Fibroblast of lung (primary cell): Measurements from ENCODE around the gene HBA1. TPM values are rescaled to one million over a fixed set of nuclear protein-coding genes. Genes with fewer than 3 reads are reported as not detected.
"Not testable (repeated sequence)": the region's sequence is repeated elsewhere in the genome, so short reads cannot be mapped to it uniquely, and the experiment has no call there.

Source experiments
- DNase-seq, 2 donors: peaks; one replicate each; pipeline versions ENCODE4 v3.0.0 to v3.0.0-alpha.2; 2010; ENCODE audit warnings: low read depth in 2 of 2
- H2AFZ ChIP-seq: 2 replicates; pipeline ENCODE4 v1.5.1; 2012; ENCODE audit warnings: low read length, control low read depth, inconsistent platforms
- H3K27ac ChIP-seq: 2 replicates; pipeline ENCODE4 v1.5.1; 2011; ENCODE audit warnings: low read length, control low read depth; ENCODE audit not compliant: insufficient read depth
- H3K27me3 ChIP-seq: 2 replicates; pipeline ENCODE4 v1.5.1; 2011; ENCODE audit warnings: mild to moderate bottlenecking, low read length; ENCODE audit not compliant: control insufficient read depth, insufficient read depth
- H3K36me3 ChIP-seq: 2 replicates; pipeline ENCODE4 v1.5.1; 2011; ENCODE audit warnings: low read length; ENCODE audit not compliant: control insufficient read depth, insufficient read depth
- H3K4me1 ChIP-seq: 2 replicates; pipeline ENCODE4 v1.5.1; 2011; ENCODE audit warnings: low read length; ENCODE audit not compliant: control insufficient read depth, insufficient read depth; ENCODE audit errors: extremely low read depth
- H3K4me2 ChIP-seq: 2 replicates; pipeline ENCODE4 v1.5.1; 2011; ENCODE audit warnings: low read length, control low read depth; ENCODE audit not compliant: insufficient read depth; ENCODE audit errors: extremely low read depth
- H3K4me3 ChIP-seq, 4 experiments: fragments of 200-600 bp in 1 of 4; sonication (generic) in 1 of 4; replicated peaks in 1 of 4; 2 replicates each; pipeline ENCODE4 v1.5.1; 2011 to 2016; ENCODE audit warnings: low read length in 4 of 4, low read depth in 3 of 4, mild to moderate bottlenecking in 3 of 4, control low read depth in 2 of 4, inconsistent platforms in 1 of 4, mixed read lengths in 1 of 4; ENCODE audit not compliant: insufficient read depth in 1 of 4; ENCODE audit errors: control extremely low read depth in 1 of 4
- H3K79me2 ChIP-seq: 2 replicates; pipeline ENCODE4 v1.5.1; 2012; ENCODE audit warnings: mild to moderate bottlenecking, low read length, inconsistent platforms; ENCODE audit not compliant: control insufficient read depth, insufficient read depth
- H3K9ac ChIP-seq: 2 replicates; pipeline ENCODE4 v1.5.1; 2011; ENCODE audit warnings: mild to moderate bottlenecking, low read length, control low read depth; ENCODE audit not compliant: insufficient read depth
- H3K9me3 ChIP-seq: 2 replicates; pipeline ENCODE4 v1.5.1; 2012; ENCODE audit warnings: low read depth, low read length; ENCODE audit not compliant: control insufficient read depth, insufficient read depth
- H4K20me1 ChIP-seq: 2 replicates; pipeline ENCODE4 v1.5.1; 2011; ENCODE audit warnings: low read length; ENCODE audit not compliant: control insufficient read depth, insufficient read depth; ENCODE audit errors: extremely low read depth
- CTCF ChIP-seq, 2 donors: IDR thresholded peaks in 1 of 2; conservative IDR thresholded peaks in 1 of 2; 1 replicate in 1 of 2; 2 replicates in 1 of 2; pipeline ENCODE4 v1.5.1; 2011 to 2012; ENCODE audit warnings: low read length in 2 of 2, control low read depth in 1 of 2, inconsistent platforms in 1 of 2, low read depth in 1 of 2, mild to moderate bottlenecking in 1 of 2
- EZH2 ChIP-seq: IDR thresholded peaks from 2 replicates; pipeline ENCODE4 v1.5.1; 2012; ENCODE audit warnings: low read length, control low read depth, mild to moderate bottlenecking; ENCODE audit errors: missing control alignments
- polyA plus RNA-seq, 2 donors: library from polyadenylated mRNA; depleted of rRNA in 1 of 2; stranded (reverse) in 1 of 2; unstranded in 1 of 2; fragments of >200 nt; gene quantifications; 2 replicates each; pipeline ENCODE4 v1.2.1, GENCODE V29; 2011 to 2012; ENCODE audit warnings: missing spikeins in 1 of 2
- total RNA-seq: library from RNA; depleted of rRNA; stranded (reverse); fragments of >200 nt; gene quantifications from 2 replicates; pipeline ENCODE4 v1.2.1, GENCODE V29; 2014

HBA1 gene
- total and polyA plus RNA-seq, 2 donors (not counting 1 experiment from before 2014, with no cell fraction given), result 0.69 TPM; not detected in 1

- not testable (repeated sequence) for H3K36me3 ChIP-seq, H2AFZ ChIP-seq
These were observed 35.2 kb downstream of the HBA1 start for GRCh38 chr16:211631-212180.

GRCh38 chr16:212999-213398 lies 36.5 kb downstream of the HBA1 start:
- Histone ChIP-seq H3K36me3 (no peaks in the 10 kb centered on the region), H3K9me3 (no peaks in the 10 kb centered on the region), H3K27ac (no peak overlapping the region), H3K4me1 (no peaks in the 10 kb centered on the region), H3K27me3 (no peaks in the 10 kb centered on the region), H3K79me2 (peaks cover 16% of the 10 kb centered on the region), H3K4me2 (no peak overlapping the region), H3K9ac (no peak overlapping the region), H2AFZ (no peak overlapping the region), H3K4me3 (no peak overlapping the region), H4K20me1 (no peaks in the 10 kb centered on the region)
- DNase-seq, result peak in 1 of 2 donors; percentile 38
- no peak for TF ChIP-seq CTCF (conservative IDR thresholded peaks at IDR 0.05 in 1 of 2, IDR thresholded peaks at IDR 0.05 in 1 of 2; ENCODE audit: low read depth in 1 of 2, low read length in 2 of 2)
- TF ChIP-seq EZH2, result no peak

More at GRCh38 chr16:211631-212180, 35.2 kb downstream of the HBA1 start:
- H3K27me3 ChIP-seq, H3K4me1 ChIP-seq, H3K27ac ChIP-seq, H3K4me2 ChIP-seq, H3K9ac ChIP-seq, H3K9me3 ChIP-seq, DNase-seq, H4K20me1 ChIP-seq, H3K4me3 ChIP-seq: not testable (repeated sequence)
- peaks cover 16% of the 10 kb centered on the region for H3K79me2 ChIP-seq

GRCh38 chr16:220021-220420 lies 43.5 kb downstream of the HBA1 start:
- Histone ChIP-seq H3K27ac (no peak overlapping the region), H3K9me3 (no peaks in the 10 kb centered on the region), H3K4me3 (no peak overlapping the region), H3K9ac (no peak overlapping the region), H3K4me2 (no peak overlapping the region), H3K36me3 (peaks cover 4% of the 10 kb centered on the region), H4K20me1 (peaks cover 2% of the 10 kb centered on the region), H3K4me1 (no peaks in the 10 kb centered on the region), H2AFZ (no peak overlapping the region), H3K79me2 (peaks cover 22% of the 10 kb centered on the region), H3K27me3 (no peaks in the 10 kb centered on the region)
- TF ChIP-seq CTCF (conservative IDR thresholded peaks at IDR 0.05 in 1 of 2, IDR thresholded peaks at IDR 0.05 in 1 of 2; ENCODE audit: low read depth in 1 of 2, low read length in 2 of 2) (no peak), EZH2 (no peak)
- no peak for DNase-seq

Other genes starting within 250 kb of the HBA1 start
- gene POLR3K, start 123.1 kb upstream of the HBA1 start, total RNA-seq, result 2.6 and 3.3 TPM in 2 replicates
- gene POLR3K, start 123.1 kb upstream of the HBA1 start, polyA plus RNA-seq, result 12.9 and 27.3 TPM in 2 replicates
- 14.6 and 20.5 TPM in 2 replicates for gene SNRNP25, start 122.9 kb upstream of the HBA1 start, total RNA-seq
- gene SNRNP25, start 122.9 kb upstream of the HBA1 start, polyA plus RNA-seq, result 25.9 and 49.4 TPM in 2 replicates
- gene RHBDF1, start 104.0 kb upstream of the HBA1 start, total RNA-seq, result 32.9 and 53.8 TPM in 2 replicates
- 40.5 and 54.6 TPM in 2 replicates for gene RHBDF1, start 104.0 kb upstream of the HBA1 start, polyA plus RNA-seq
- gene MPG, start 98.5 kb upstream of the HBA1 start, total RNA-seq, result 256 and 268 TPM in 2 replicates
- gene MPG, start 98.5 kb upstream of the HBA1 start, polyA plus RNA-seq, result 45.4 and 49.3 TPM in 2 replicates
- gene NPRL3, start 38.0 kb upstream of the HBA1 start, total RNA-seq, result 6.7 and 9.6 TPM in 2 replicates
- gene NPRL3, start 38.0 kb upstream of the HBA1 start, polyA plus RNA-seq, result 8.7 and 13.6 TPM in 2 replicates
- gene HBZ, start 24.0 kb upstream of the HBA1 start, total RNA-seq, result not detected in 2 replicates
- gene HBZ, start 24.0 kb upstream of the HBA1 start, polyA plus RNA-seq, result not detected in 2 replicates
- gene HBM, start 10.7 kb upstream of the HBA1 start, total RNA-seq, result not detected in 2 replicates
- gene HBM, start 10.7 kb upstream of the HBA1 start, polyA plus RNA-seq, result not detected in 2 replicates
- not detected in 2 replicates for gene HBA2, start 3.8 kb upstream of the HBA1 start, total RNA-seq
- gene HBA2, start 3.8 kb upstream of the HBA1 start, polyA plus RNA-seq, result 0.19 TPM in 1 of 2 replicates, not detected in the other
- gene HBQ1, start 3.8 kb downstream of the HBA1 start, total RNA-seq, result not detected in 2 replicates
- gene HBQ1, start 3.8 kb downstream of the HBA1 start, polyA plus RNA-seq, result not detected in 2 replicates
- gene LUC7L, start 52.8 kb downstream of the HBA1 start, total RNA-seq, result 32.4 and 38.0 TPM in 2 replicates
- gene LUC7L, start 52.8 kb downstream of the HBA1 start, polyA plus RNA-seq, result 30.9 and 31.1 TPM in 2 replicates
- 67.0 and 68.5 TPM in 2 replicates for gene FAM234A, start 58.1 kb downstream of the HBA1 start, total RNA-seq
- 53.7 and 64.8 TPM in 2 replicates for gene FAM234A, start 58.1 kb downstream of the HBA1 start, polyA plus RNA-seq
- 3.1 and 6.3 TPM in 2 replicates for gene RGS11, start 99.3 kb downstream of the HBA1 start, total RNA-seq
- 1.1 TPM in 2 replicates for gene RGS11, start 99.3 kb downstream of the HBA1 start, polyA plus RNA-seq
- gene ARHGDIG, start 103.9 kb downstream of the HBA1 start, total RNA-seq, result 0.77 and 1.3 TPM in 2 replicates
- 0.12 and 0.30 TPM in 2 replicates for gene ARHGDIG, start 103.9 kb downstream of the HBA1 start, polyA plus RNA-seq
- 0.33 TPM in 1 of 2 replicates, not detected in the other for gene PDIA2, start 106.5 kb downstream of the HBA1 start, total RNA-seq
- 0.06 and 0.18 TPM in 2 replicates for gene PDIA2, start 106.5 kb downstream of the HBA1 start, polyA plus RNA-seq
- gene AXIN1, start 176.0 kb downstream of the HBA1 start, total RNA-seq, result 18.2 and 18.7 TPM in 2 replicates
- 5.1 and 7.2 TPM in 2 replicates for gene AXIN1, start 176.0 kb downstream of the HBA1 start, polyA plus RNA-seq
- 53.7 and 65.2 TPM in 2 replicates for gene MRPL28, start 193.9 kb downstream of the HBA1 start, total RNA-seq
- 86.5 and 133 TPM in 2 replicates for gene MRPL28, start 193.9 kb downstream of the HBA1 start, polyA plus RNA-seq
- gene PGAP6, start 205.3 kb downstream of the HBA1 start, total RNA-seq, result 48.8 and 82.7 TPM in 2 replicates
- 46.2 and 73.2 TPM in 2 replicates for gene PGAP6, start 205.3 kb downstream of the HBA1 start, polyA plus RNA-seq
- gene NME4, start 220.5 kb downstream of the HBA1 start, total RNA-seq, result 51.9 and 71.7 TPM in 2 replicates
- 114 and 121 TPM in 2 replicates for gene NME4, start 220.5 kb downstream of the HBA1 start, polyA plus RNA-seq
- gene DECR2, start 225.2 kb downstream of the HBA1 start, total RNA-seq, result 6.4 and 12.1 TPM in 2 replicates
- 10.8 and 12.0 TPM in 2 replicates for gene DECR2, start 225.2 kb downstream of the HBA1 start, polyA plus RNA-seq
- 17.5 and 22.1 TPM in 2 replicates for gene RAB11FIP3, start 249.0 kb downstream of the HBA1 start, total RNA-seq
- 7.3 and 11.9 TPM in 2 replicates for gene RAB11FIP3, start 249.0 kb downstream of the HBA1 start, polyA plus RNA-seq